HG03064 (cell line): ENCODE data around the gene GCKR.

Experiments
- ATAC-seq: cut with Tn5 transposase; IDR thresholded peaks from one replicate; pipeline ENCODE4 v1.9.1; 2021; ENCODE audit warnings: low read depth; ENCODE audit not compliant: unreplicated experiment

GCKR gene

GRCh38 chr2:27571197-27571596 lies 74.6 kb downstream of the GCKR start:
- ATAC-seq, result no peak

- no peak for ATAC-seq
Measured at GRCh38 chr2:27571681-27572080, 75.0 kb downstream of the GCKR start.

- no peak for ATAC-seq
Measured at GRCh38 chr2:27572439-27572838, 75.8 kb downstream of the GCKR start.

GRCh38 chr2:27572998-27573429 lies 76.4 kb downstream of the GCKR start:
- ATAC-seq, result no peak
